HepG2 (cell line): Measurements from ENCODE around the gene TBL2. TPM values are rescaled to one million over a fixed set of nuclear protein-coding genes. Genes with fewer than 3 reads are reported as not detected.

Source experiments
- DMAP1 ChIP-seq: IDR thresholded peaks from 2 replicates; pipeline ENCODE4 v1.6.1; 2016
- FUBP1 ChIP-seq: sonication (generic); formaldehyde crosslinking; IDR thresholded peaks from 2 replicates; pipeline ENCODE4 v1.5.1; 2020; ENCODE audit warnings: missing genetic modification reagents, mild to moderate bottlenecking, borderline replicate concordance
- HBP1 ChIP-seq: IDR thresholded peaks from 2 replicates; pipeline ENCODE4 v1.6.1; 2016; ENCODE audit warnings: low read depth, control low read depth
- MYC ChIP-seq: sonication (generic); formaldehyde crosslinking; IDR thresholded peaks from 2 replicates; pipeline ENCODE4 v1.9.0; 2021; ENCODE audit warnings: missing genetic modification reagents, borderline replicate concordance
- NFIC ChIP-seq: IDR thresholded peaks from 2 replicates; pipeline ENCODE4 v1.6.1; 2012; ENCODE audit warnings: mild to moderate bottlenecking, low read length, inconsistent platforms
- RAD51 ChIP-seq: fragments of 450-650 bp; IDR thresholded peaks from 2 replicates; pipeline ENCODE4 v1.6.1; 2016; ENCODE audit warnings: borderline replicate concordance
- REL ChIP-seq: sonication (generic); formaldehyde crosslinking; conservative IDR thresholded peaks from 2 replicates; pipeline ENCODE4 v1.8.0; 2022; ENCODE audit warnings: mild to moderate bottlenecking, missing genetic modification reagents, moderate library complexity
- RFX5 ChIP-seq: IDR thresholded peaks from 2 replicates; pipeline ENCODE4 v1.6.1; 2011; ENCODE audit warnings: low read depth, low read length, improper control_type of control experiment
- SMYD3 ChIP-seq: sonication (generic); formaldehyde crosslinking; IDR thresholded peaks from 2 replicates; pipeline ENCODE4 v1.8.1; 2023; ENCODE audit warnings: mild to moderate bottlenecking, missing genetic modification reagents
- TFDP1 ChIP-seq: IDR thresholded peaks from 2 replicates; pipeline ENCODE4 v1.6.1; 2016; ENCODE audit warnings: missing compliant biosample characterization, missing genetic modification reagents, borderline replicate concordance
- USF2 ChIP-seq, 2 experiments: sonication (generic) in 1 of 2; formaldehyde crosslinking in 1 of 2; IDR thresholded peaks; 2 replicates each; pipeline versions ENCODE4 v1.5.1 to v1.6.1; 2011 to 2020; ENCODE audit warnings: borderline replicate concordance in 1 of 2, low read depth in 1 of 2, low read length in 1 of 2, mild to moderate bottlenecking in 1 of 2, missing genetic modification reagents in 1 of 2, moderate library complexity in 1 of 2
- ZNF256 ChIP-seq: sonication (generic); formaldehyde crosslinking; conservative IDR thresholded peaks from 2 replicates; pipeline ENCODE4 v1.4.0; 2020; ENCODE audit warnings: missing genetic modification reagents
- ZNF281 ChIP-seq: sonication (generic); formaldehyde crosslinking; IDR thresholded peaks from 2 replicates; pipeline ENCODE4 v1.4.0; 2020; ENCODE audit warnings: missing genetic modification reagents, borderline replicate concordance
- ZNF30 ChIP-seq: sonication (generic); formaldehyde crosslinking; IDR thresholded peaks from 2 replicates; pipeline ENCODE4 v1.5.0; 2020; ENCODE audit warnings: mild to moderate bottlenecking, missing genetic modification reagents
- ZNF335 ChIP-seq: sonication (generic); formaldehyde crosslinking; IDR thresholded peaks from 2 replicates; pipeline ENCODE4 v1.4.0; 2020; ENCODE audit warnings: missing genetic modification reagents
- ZSCAN5A ChIP-seq: sonication (generic); formaldehyde crosslinking; IDR thresholded peaks from 2 replicates; pipeline ENCODE4 v1.8.0; 2022; ENCODE audit warnings: mild to moderate bottlenecking, missing genetic modification reagents, borderline replicate concordance
- polyA plus RNA-seq, 8 experiments: library from polyadenylated mRNA; depleted of rRNA in 3 of 8; stranded (reverse) in 7 of 8; unstranded in 1 of 8; fragments of >200 nt; fragmentation: Illumina TruSeq in 4 of 8; extraction: Trizol in 4 of 8; gene quantifications; 2 replicates each; pipeline versions ENCODE4 v1.2.1 to v1.2.3, GENCODE V29; 2011 to 2016; ENCODE audit warnings: low read depth in 4 of 8, missing spikeins in 1 of 8, mixed read lengths in 1 of 8; ENCODE audit not compliant: insufficient read depth in 1 of 8
- total RNA-seq, 5 experiments: library from RNA; depleted of rRNA; stranded (reverse); fragments of >200 nt; fragmentation: Illumina TruSeq; extraction: Trizol; gene quantifications; 2 replicates each; pipeline ENCODE4 v1.2.3, GENCODE V29; 2016; ENCODE audit warnings: low read depth in 1 of 5

The TBL2 gene
- total and polyA plus RNA-seq, 2 of the 13 experiments (the other 11 are each of a cell fraction or from before 2014, with no cell fraction given), result 43.4 to 47.2 TPM

GRCh38 chr7:73522105-73522872 lies 56.1 kb downstream of the TBL2 start, which contains the start of gene BAZ1B (continued):
- TF ChIP-seq ZNF281 (CRISPR knock-in tag), result peak; percentile 92
- no peak for TF ChIP-seq USF2 (IDR thresholded peaks at IDR 0.05; ENCODE audit: low read depth, low read length)
- TF ChIP-seq USF2 (CRISPR knock-in tag; IDR thresholded peaks at IDR 0.05; ENCODE audit: borderline replicate concordance), result no peak
- TF ChIP-seq SMYD3 (CRISPR knock-in tag), result peak; percentile 21; the same call in 1 of the 2 replicates
- TF ChIP-seq RFX5, result no peak
- no peak for TF ChIP-seq NFIC
- peak; percentile 91 for TF ChIP-seq MYC (CRISPR knock-in tag)
- TF ChIP-seq ZSCAN5A (CRISPR knock-in tag), result no peak
- peak; percentile 99 for TF ChIP-seq DMAP1
- TF ChIP-seq ZNF256, result no peak
- peak; percentile 86; the same call in 1 of the 2 replicates for TF ChIP-seq TFDP1 (CRISPR knock-in tag)
- no peak for TF ChIP-seq HBP1 (CRISPR knock-in tag)
- no peak for TF ChIP-seq FUBP1 (CRISPR knock-in tag)
- TF ChIP-seq ZNF30 (CRISPR knock-in tag), result no peak
- TF ChIP-seq ZNF335 (CRISPR knock-in tag), result peak; percentile 71; the same call in 1 of the 2 replicates
- peak; percentile 65 for TF ChIP-seq REL (CRISPR knock-in tag)
- no peak for TF ChIP-seq RAD51
